DMS114 treated with DMSO at 0.1 percent for 48 hours (cell line): ENCODE results near the gene MCUB.

Experiments
- DNase-seq: peaks from one replicate; lab custom pipeline; 2025; ENCODE audit not compliant: unreplicated experiment; lab: John Stamatoyannopoulos, UW

The MCUB gene

DNA sequence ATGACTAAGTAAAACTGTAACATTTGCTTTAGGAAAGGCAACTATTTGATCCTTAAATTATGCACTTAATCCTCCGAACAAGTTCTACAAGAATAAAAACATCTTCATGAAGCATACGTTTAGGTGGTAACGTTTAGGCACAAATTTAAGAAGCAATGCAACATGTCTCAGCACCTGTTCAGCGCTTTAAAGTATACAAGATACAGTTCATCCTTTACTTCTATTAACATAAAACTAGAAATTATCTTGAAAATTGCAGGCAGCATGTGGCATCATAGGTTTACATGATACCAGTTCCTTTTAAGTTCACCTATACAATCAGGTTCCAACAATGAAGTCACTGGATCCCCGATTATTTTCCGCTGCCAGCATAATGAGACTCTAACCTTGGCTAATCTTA is 168.3 kb downstream of the MCUB start:
- no peak for DNase-seq

- DNase-seq, result no peak
Measured at GRCh38 chr4:109729117-109729717, 169.2 kb downstream of the MCUB start.

GRCh38 chr4:109729718-109730618 is 169.9 kb downstream of the MCUB start, which contains the start of gene PLA2G12A:
Gene PLA2G12A (minus strand): TSS chr4:109730070. CDS start chr4:109729809, 261 bp downstream.
- DNase-seq, result peak; percentile 12

DNA sequence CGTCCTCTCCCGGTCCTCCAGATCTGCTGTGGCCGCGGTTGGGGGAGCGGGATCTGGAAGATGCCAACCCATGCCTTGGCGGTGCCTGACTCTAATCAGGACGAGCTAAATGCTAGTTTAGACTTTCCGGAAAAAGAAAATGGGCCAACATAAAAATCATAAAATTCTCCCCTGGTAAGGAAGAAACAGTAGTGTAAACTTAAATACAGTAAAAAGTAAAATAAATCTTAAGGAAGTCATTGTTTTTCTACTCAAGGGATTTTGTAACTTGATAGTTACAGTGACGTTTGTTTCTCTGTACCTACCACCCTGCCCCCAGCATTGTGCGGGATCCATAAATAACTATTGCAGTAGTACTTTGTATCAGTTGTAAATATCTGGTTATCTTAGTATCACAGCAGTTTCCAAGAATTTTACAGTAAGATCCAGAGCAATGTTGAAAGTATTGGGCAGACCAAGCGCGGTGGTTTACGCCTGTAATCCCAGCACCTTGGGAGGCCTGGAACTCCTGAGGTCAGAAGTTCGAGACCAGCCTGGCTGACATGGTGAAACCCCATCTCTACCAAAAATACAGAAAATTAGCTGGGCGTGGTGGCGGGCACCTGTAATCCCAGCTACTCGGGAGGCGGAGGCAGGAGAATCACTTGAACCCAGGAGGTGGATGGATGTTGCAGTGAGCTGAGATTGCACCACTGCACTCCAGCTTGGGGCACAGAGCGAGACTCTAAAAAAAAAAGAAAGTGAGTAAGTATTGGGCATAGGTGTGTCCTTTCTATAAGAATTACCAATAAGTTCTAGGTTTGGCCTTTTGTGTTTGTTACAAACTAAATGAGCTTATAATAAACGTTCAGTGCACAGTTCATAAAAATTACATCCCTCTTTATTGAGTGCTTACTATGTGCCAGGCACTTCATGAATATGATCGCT is 170.8 kb downstream of the MCUB start:
- no peak for DNase-seq

DNA sequence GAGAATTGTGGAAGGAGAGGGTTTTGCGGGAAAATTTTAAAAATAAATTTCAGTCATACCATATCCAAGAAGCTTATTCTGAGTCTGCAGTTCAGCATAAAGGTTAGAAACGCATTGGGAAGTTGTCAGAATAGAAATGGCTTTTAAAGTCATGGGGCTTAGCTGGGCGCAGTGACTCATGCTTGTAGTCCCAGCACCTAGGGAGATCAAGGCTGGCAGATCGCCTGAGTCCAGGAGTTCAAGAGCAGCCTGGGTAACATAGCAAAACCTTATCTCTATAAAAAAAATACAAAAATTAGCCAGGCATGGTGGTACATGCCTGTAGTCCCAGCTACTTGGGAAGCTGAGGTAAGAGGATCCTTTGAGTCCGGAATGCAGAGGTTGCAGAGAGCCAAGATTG is 173.7 kb downstream of the MCUB start:
- no peak for DNase-seq

- DNase-seq, result no peak
Measured at GRCh38 chr4:109735566-109736365, 175.7 kb downstream of the MCUB start.
